Neuron (in vitro differentiated cells): Measurements from ENCODE around the gene CTDNEP1.

Source experiments
- H2AFZ ChIP-seq: one replicate; pipeline ENCODE4 v1.6.1; 2013; ENCODE audit warnings: low read depth, mild to moderate bottlenecking, inconsistent platforms, low read length, moderate library complexity
- H3K27me3 ChIP-seq: one replicate; pipeline ENCODE4 v1.6.1; 2013; ENCODE audit warnings: low read length; ENCODE audit not compliant: insufficient read depth
- H3K36me3 ChIP-seq: one replicate; pipeline ENCODE4 v1.6.1; 2013; ENCODE audit warnings: low read length; ENCODE audit not compliant: insufficient read depth
- H3K4me1 ChIP-seq: one replicate; pipeline ENCODE4 v1.6.1; 2013; ENCODE audit warnings: low read length; ENCODE audit not compliant: insufficient read depth
- H3K4me3 ChIP-seq: 2 replicates; pipeline ENCODE4 v1.5.1; 2013; ENCODE audit warnings: mild to moderate bottlenecking, low read length, moderate library complexity
- H3K9me3 ChIP-seq: one replicate; pipeline ENCODE4 v1.6.1; 2013; ENCODE audit warnings: low read length

Gene CTDNEP1

GRCh38 chr17:7261379-7262191 lies 10.1 kb upstream of the CTDNEP1 start:
- Histone ChIP-seq H3K4me3 (no peak overlapping the region), H3K4me1 (peaks cover 3% of the 10 kb centered on the region), H3K36me3 (peaks cover 25% of the 10 kb centered on the region), H3K27me3 (peaks cover 45% of the 10 kb centered on the region), H2AFZ (no peak overlapping the region), H3K9me3 (peaks cover 6% of the 10 kb centered on the region)

GRCh38 chr17:7260651-7261378 lies 9.3 kb upstream of the CTDNEP1 start:
- Histone ChIP-seq H3K9me3 (peaks cover 6% of the 10 kb centered on the region), H3K27me3 (peaks cover 43% of the 10 kb centered on the region), H3K4me1 (peaks cover 3% of the 10 kb centered on the region), H2AFZ (no peak overlapping the region), H3K36me3 (peaks cover 33% of the 10 kb centered on the region), H3K4me3 (no peak overlapping the region)

- H3K4me1 ChIP-seq = peaks cover 3% of the 10 kb centered on the region
- H3K9me3 ChIP-seq = peaks cover 6% of the 10 kb centered on the region
- H3K27me3 ChIP-seq = peaks cover 43% of the 10 kb centered on the region
- H3K36me3 ChIP-seq = peaks cover 36% of the 10 kb centered on the region
- H2AFZ ChIP-seq = no peak overlapping the region
- H3K4me3 ChIP-seq = no peak overlapping the region
Observed at GRCh38 chr17:7260151-7260550, 8.6 kb upstream of the CTDNEP1 start.

GRCh38 chr17:7259555-7259889 lies 8.0 kb upstream of the CTDNEP1 start:
- Histone ChIP-seq H3K4me1 (peaks cover 3% of the 10 kb centered on the region), H2AFZ (no peak overlapping the region), H3K27me3 (peaks cover 43% of the 10 kb centered on the region), H3K36me3 (peaks cover 42% of the 10 kb centered on the region), H3K9me3 (peaks cover 6% of the 10 kb centered on the region), H3K4me3 (no peak overlapping the region)

- Histone ChIP-seq H3K4me3 (no peak overlapping the region), H3K36me3 (peaks cover 48% of the 10 kb centered on the region), H2AFZ (no peak overlapping the region), H3K4me1 (peaks cover 3% of the 10 kb centered on the region), H3K9me3 (peaks cover 6% of the 10 kb centered on the region), H3K27me3 (peaks cover 38% of the 10 kb centered on the region)
Observed at GRCh38 chr17:7258731-7259554, 7.4 kb upstream of the CTDNEP1 start.

- Histone ChIP-seq H2AFZ (no peak overlapping the region), H3K4me1 (peaks cover 8% of the 10 kb centered on the region), H3K27me3 (peaks cover 17% of the 10 kb centered on the region), H3K4me3 (no peak overlapping the region), H3K36me3 (peaks cover 54% of the 10 kb centered on the region), H3K9me3 (peaks cover 6% of the 10 kb centered on the region)
Observed at GRCh38 chr17:7256766-7257456, 5.4 kb upstream of the CTDNEP1 start.

- Histone ChIP-seq H3K36me3 (peaks cover 50% of the 10 kb centered on the region), H2AFZ (no peak overlapping the region), H3K9me3 (no peaks in the 10 kb centered on the region), H3K27me3 (no peaks in the 10 kb centered on the region), H3K4me1 (peaks cover 19% of the 10 kb centered on the region), H3K4me3 (no peak overlapping the region)
Observed at GRCh38 chr17:7254511-7254910, 3.0 kb upstream of the CTDNEP1 start.

- peak overlapping the region; percentile 92 for H3K4me3 ChIP-seq
- no peak overlapping the region for H2AFZ ChIP-seq
- H3K27me3 ChIP-seq = no peaks in the 10 kb centered on the region
- H3K4me1 ChIP-seq = peaks cover 26% of the 10 kb centered on the region
- peaks cover 36% of the 10 kb centered on the region for H3K36me3 ChIP-seq
- H3K9me3 ChIP-seq = no peaks in the 10 kb centered on the region
Observed at GRCh38 chr17:7253082-7253481, 1.5 kb upstream of the CTDNEP1 start.

GRCh38 chr17:7252176-7253043 lies 876 bp upstream of the CTDNEP1 start, which contains the start of gene ELP5:
TSS of gene ELP5 (plus strand) at chr17:7252215. CDS start at chr17:7252551, 336 bp downstream.
- Histone ChIP-seq H3K36me3 (peaks cover 33% of the 10 kb centered on the region), H2AFZ (peak within 1 kb of the TSS; percentile 47), H3K4me1 (peaks cover 26% of the 10 kb centered on the region), H3K4me3 (peak within 1 kb of the TSS; percentile 92), H3K9me3 (no peaks in the 10 kb centered on the region), H3K27me3 (no peaks in the 10 kb centered on the region)

- Histone ChIP-seq H3K27me3 (no peaks in the 10 kb centered on the region), H3K9me3 (no peaks in the 10 kb centered on the region), H3K36me3 (peaks cover 35% of the 10 kb centered on the region), H2AFZ (no peak overlapping the region), H3K4me1 (peaks cover 26% of the 10 kb centered on the region), H3K4me3 (peak overlapping the region; percentile 92)
Observed at GRCh38 chr17:7250695-7251627, 573 bp downstream of the CTDNEP1 start.

- Histone ChIP-seq H2AFZ (no peak overlapping the region), H3K36me3 (peaks cover 31% of the 10 kb centered on the region), H3K9me3 (no peaks in the 10 kb centered on the region), H3K4me3 (peak overlapping the region; percentile 92), H3K27me3 (no peaks in the 10 kb centered on the region), H3K4me1 (peaks cover 26% of the 10 kb centered on the region)
Observed at GRCh38 chr17:7249830-7250229, 1.7 kb downstream of the CTDNEP1 start.
